ENCODE measurements around the gene ASXL3.

Gene ASXL3

DNA sequence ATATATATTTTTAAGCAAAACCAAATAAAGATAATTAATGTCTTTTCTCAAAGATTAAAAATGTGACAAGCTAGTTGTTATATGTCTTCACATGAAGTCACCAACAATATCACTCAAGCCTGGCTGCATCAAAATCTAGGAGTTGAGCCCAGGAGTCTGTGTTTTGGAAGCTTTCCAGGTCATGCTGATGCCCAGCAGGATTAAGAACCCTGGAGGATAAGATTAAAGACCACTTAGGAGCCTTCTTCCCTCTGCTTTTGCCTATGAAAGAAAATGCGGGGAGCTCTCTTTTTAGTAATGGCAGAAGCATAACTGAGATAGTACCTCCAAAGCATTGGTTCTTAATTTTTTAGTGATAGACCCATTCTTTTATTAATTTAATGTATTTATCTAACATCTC lies 157.4 kb downstream of the ASXL3 start:
- no peak for DNase-seq

DNA sequence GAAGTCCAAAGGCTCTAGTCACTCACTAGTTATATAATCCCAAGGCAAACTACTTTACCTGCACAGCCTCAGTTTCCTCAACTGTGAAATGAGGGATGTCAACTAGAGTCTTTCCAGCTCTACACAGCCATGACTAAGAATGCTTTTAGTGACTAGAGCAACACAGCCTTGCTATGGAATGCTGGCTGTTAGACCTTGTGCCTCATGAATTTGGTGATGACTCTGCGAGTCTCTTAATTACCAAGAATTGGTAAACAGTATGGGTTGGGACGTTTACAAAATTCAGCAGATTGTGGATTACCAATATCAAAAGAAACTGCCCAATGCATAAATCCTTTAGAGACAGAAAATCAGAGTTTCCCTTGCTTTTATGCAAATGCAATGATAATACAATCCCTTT lies 163.7 kb downstream of the ASXL3 start:
- DNase-seq, result no peak

DNA sequence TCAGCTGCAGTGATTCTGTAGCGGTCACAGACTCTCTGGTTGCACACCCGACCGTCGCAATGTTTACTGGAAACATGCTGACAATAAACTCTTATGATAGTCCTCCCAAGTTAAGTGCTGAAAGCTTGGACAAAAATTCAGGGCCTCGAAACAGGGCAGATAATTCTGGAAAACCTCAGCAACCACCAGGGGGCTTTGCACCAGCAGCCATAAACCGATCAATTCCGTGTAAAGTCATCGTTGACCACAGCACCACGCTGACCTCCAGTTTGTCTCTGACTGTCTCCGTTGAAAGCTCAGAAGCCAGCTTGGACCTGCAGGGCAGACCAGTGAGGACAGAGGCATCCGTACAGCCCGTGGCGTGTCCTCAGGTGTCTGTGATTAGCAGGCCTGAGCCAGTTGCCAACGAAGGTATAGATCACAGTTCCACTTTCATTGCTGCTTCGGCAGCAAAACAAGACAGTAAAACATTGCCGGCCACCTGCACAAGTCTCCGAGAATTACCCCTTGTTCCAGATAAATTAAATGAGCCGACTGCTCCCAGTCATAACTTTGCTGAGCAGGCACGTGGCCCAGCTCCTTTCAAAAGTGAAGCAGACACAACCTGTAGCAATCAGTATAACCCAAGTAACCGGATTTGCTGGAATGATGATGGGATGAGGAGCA lies 166.1 kb downstream of the ASXL3 start:
- no peak for DNase-seq

DNA sequence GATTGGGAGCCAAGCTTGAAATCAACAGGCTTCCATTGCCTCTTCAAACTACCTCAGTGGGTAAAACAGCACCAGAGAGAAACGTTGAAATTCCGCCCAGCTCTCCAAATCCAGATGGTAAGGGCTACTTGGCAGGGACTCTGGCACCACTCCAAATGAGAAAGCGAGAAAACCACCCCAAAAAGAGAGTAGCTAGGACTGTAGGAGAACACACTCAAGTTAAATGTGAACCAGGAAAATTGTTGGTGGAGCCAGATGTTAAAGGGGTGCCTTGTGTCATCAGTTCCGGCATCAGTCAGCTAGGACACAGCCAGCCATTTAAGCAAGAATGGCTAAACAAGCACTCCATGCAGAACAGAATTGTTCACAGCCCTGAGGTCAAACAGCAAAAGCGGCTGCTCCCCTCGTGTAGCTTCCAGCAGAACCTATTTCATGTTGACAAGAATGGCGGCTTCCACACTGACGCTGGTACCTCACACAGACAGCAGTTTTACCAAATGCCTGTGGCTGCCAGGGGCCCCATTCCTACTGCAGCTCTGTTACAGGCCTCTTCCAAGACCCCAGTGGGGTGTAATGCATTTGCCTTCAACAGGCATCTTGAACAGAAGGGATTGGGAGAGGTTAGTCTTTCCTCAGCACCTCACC lies 167.3 kb downstream of the ASXL3 start:
- no peak for DNase-seq

DNA sequence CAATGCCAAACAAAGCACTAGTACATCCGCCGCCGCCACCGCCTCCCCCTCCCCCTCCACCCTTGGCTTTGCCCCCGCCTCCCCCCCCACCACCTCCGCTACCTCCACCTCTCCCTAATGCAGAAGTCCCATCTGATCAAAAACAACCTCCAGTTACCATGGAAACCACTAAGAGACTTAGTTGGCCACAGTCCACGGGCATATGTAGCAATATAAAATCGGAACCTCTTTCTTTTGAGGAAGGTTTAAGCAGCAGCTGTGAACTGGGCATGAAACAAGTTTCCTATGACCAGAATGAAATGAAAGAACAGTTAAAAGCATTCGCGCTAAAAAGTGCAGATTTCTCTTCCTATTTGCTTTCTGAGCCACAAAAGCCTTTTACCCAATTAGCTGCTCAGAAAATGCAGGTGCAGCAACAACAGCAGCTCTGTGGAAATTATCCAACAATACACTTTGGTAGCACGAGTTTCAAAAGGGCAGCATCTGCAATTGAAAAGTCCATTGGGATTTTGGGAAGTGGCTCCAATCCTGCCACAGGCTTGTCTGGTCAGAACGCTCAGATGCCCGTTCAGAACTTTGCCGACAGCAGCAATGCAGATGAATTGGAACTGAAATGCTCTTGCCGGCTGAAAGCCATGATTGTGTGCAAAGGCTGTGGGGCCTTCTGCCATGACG lies 168.0 kb downstream of the ASXL3 start:
- DNase-seq, result no peak

DNA sequence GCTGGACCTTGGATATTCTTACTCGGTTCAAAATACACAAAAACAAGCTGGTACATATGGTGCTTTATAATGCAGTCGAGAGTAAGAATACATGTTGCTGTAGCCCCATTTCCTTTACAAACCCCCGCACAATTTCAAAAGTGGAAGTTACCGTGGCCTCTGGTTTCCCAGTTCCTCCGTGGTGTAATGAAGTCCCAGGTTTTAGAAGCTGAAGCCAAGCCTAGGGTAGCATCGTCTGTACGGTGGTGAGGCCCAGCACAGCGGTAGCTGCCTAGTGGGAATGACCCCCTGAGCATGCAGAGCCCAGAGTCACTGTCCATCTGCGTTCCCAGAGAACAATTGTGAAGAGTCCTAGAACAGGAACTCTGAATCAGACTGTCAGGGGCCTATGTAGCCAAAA lies 171.8 kb downstream of the ASXL3 start:
- no peak for DNase-seq

DNA sequence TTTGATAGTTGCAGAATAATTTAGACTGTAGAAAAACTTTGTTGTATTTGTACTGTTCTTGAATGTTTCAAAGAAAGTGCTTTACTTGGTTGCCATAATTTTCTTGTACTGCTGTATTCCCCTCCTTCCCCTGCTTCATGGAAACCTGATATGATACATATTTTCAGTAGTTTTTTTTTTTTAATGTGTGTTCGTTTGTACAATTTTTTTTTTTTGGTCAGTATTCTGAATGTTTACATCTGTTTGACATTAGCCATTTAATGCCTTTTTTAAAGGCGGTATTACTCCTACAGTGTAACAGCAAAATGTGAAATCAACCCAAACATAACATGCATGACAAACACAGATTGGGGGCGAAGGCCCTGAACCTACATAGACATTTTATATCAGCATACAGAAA lies 172.3 kb downstream of the ASXL3 start:
- DNase-seq, result no peak

DNA sequence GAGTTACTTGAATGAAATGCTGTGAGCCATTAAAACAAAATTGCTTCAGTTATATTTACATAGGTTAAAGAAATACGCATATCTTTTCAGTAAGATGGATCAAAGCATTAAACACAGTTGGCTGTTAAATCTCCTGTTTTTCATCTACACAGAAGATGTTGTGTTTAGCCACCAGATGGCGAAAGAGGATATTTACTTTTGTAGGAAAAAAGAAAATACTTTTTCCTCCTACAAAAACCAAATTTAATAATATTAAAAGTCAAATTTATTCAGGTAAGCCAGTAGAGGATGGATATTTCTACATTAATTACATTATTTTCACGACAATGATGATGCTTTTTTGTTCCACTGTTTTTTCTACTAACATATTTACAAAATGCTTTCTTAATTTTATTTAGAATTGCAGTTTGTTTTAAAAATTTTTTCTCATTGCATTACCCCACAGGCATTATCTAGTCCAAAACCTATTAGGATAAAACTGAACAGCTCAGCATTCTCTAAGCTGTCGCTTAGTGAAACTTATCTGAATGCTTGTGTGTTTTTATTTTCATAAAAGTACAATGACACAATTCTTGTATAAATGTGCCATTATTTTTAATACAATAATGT lies 173.7 kb downstream of the ASXL3 start:
- no peak for DNase-seq

DNA sequence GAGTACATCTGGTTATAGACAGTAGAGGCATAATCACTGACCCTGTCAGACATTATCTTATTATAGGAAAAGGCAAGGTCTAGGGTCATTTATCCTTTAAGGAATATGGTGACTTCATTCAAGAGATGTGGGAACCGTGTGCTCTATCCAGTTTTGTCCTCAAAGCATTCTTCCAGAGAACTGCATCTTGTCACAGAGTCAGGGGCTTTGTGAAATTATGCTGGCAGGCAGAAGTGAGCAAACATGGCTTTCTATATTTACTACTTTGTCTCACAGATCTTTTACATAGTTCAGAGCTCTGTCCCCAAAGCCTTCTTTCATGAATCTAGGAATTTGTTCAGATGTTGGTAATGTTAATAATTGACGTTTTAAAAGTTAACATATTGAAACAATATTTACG lies 177.4 kb downstream of the ASXL3 start:
- no peak for DNase-seq

DNA sequence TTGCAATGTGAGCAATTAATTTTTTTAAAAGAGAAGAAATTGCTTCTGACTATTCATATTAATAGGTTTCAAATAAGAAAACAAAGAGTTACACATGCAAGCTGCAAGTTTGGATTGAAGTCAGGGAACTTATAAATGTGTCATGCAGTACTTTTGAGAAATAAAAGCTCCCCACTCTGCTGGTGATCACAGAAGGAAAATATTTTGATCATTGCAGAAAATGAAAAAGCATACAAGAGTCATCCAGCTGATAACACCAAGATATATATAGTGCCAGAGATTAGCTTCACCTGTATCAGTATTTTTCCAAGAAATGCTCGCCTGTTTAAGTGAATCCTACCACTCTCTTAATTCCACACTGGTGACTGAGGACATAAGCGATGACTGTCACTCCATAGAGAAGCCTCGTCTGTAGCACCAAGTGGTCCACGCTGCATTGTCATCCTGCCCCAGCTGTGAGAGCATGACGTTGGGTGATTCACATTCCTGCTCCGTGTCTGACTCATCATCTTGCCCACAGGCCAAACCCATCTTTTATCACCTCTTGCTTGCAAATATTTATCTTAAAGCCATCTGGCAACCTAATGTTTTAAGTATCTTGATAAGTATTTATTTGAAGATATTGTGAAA lies 178.0 kb downstream of the ASXL3 start:
- DNase-seq, result no peak

DNA sequence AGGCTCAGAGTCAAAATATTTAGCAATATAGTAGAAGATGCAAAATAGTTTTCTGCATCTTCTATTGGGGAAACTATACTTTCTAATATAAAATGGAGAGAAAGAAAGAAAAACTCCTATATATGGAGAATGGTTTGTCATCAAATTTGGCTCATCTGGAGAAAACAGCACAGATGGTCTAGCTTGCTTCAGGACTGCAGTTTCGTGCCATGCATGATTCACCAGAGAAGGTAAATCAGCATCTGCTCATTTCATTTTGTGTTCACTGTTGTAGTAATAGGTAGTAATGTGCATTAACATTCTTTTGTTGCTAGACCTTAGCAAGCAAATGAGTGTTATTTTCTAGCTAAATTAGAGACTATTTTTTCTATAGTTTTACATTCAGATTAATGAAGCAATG lies 179.0 kb downstream of the ASXL3 start:
- DNase-seq, result no peak

DNA sequence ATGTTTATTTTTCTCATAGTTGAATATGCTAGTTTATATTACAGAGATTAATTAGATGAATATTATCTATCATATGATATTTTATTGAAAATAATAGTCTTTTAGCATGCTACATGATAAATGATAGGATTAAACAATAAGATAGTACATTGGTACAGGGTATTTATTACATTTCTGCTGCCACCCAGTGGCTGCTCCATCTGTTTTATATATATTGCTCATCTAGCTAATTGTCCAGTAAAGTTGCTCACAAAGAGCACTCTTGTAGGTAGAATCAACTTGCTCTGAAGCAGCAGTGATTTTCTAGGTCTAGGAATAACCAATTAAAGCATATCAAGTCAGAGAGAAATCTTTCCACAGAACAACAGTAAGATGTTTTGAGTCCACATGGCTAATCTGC lies 183.3 kb downstream of the ASXL3 start:
- no peak for DNase-seq

DNA sequence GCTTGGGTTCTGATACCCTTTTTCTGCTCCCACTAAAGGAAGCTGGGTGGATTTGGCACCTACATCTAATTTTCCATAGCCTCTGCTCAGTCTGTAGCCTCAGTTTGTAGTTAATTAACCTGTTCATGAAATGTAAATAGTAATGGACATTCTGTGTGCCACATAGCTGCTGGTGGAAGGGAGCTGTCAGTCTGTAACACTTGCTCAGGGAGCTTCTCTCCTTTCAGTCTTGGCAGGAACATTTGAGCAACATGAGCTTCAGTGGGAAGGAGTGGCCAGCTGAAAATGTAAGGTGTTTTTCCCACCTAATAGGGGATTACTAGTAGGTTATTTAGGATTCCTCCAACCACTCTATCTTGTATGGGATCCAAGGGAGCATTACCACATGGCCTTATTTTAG lies 203.4 kb downstream of the ASXL3 start:
- no peak for DNase-seq

Data from stimulated activated CD4-positive, alpha-beta T cell treated with anti-CD3 and anti-CD28 coated beads, Interleukin-4, amount 100 ng/mL, for 1 hour (primary cell).